CD4-positive, alpha-beta memory T cell (primary cell): ENCODE data around the gene SYT10. TPM values are rescaled to one million over a fixed set of nuclear protein-coding genes. Genes with fewer than 3 reads are reported as not detected.
A peak's percentile ranks its signal among the peaks of the same experiment; 100 is the strongest.

Source experiments
- CTCF ChIA-PET: fragments of 350-600 bp; sonication (Branson Sonifier 250); formaldehyde crosslinking; loops from one replicate; lab custom pipeline; 2021; ENCODE audit warnings: inconsistent platforms; ENCODE audit not compliant: partially characterized antibody; lab: Charles Lee
- POLR2A ChIA-PET: fragments of 350-600 bp; sonication (Branson Sonifier 250); formaldehyde crosslinking; loops from one replicate; lab custom pipeline; 2021; ENCODE audit not compliant: partially characterized antibody; lab: Charles Lee
- DNase-seq, 5 donors: peaks; one replicate each; pipeline versions ENCODE4 v3.0.0 to v3.0.0-alpha.2; 2020 to 2022; ENCODE audit warnings: mixed read lengths in 1 of 5
- H3K27ac ChIP-seq: one replicate; pipeline ENCODE4 v1.7.0; 2013; ENCODE audit warnings: low read depth, low read length
- H3K27me3 ChIP-seq: 2 replicates; pipeline ENCODE4 v1.7.0; 2013; ENCODE audit warnings: mild to moderate bottlenecking, low read length, moderate library complexity; ENCODE audit not compliant: insufficient read depth
- H3K36me3 ChIP-seq: 2 replicates; pipeline ENCODE4 v1.7.0; 2013; ENCODE audit warnings: mild to moderate bottlenecking, low read length, moderate library complexity; ENCODE audit not compliant: insufficient read depth
- H3K4me1 ChIP-seq: 2 replicates; pipeline ENCODE4 v1.7.0; 2013; ENCODE audit warnings: mild to moderate bottlenecking, low read length, moderate library complexity; ENCODE audit not compliant: insufficient read depth
- H3K4me3 ChIP-seq, 2 donors: one replicate each; pipeline ENCODE4 v1.7.0; 2013; ENCODE audit warnings: low read length in 2 of 2, mild to moderate bottlenecking in 1 of 2
- H3K9me3 ChIP-seq, 2 donors: one replicate each; pipeline ENCODE4 v1.7.0; 2013; ENCODE audit warnings: low read length in 2 of 2, control low read depth in 1 of 2; ENCODE audit not compliant: control insufficient read depth in 1 of 2
- H3K27ac Mint-ChIP-seq, 7 donors: one replicate each; pipeline ENCODE4 v1.8.0; 2020 to 2021; ENCODE audit warnings: mixed read lengths in 7 of 7, mild to moderate bottlenecking in 6 of 7, inconsistent platforms in 3 of 7, moderate library complexity in 3 of 7
- H3K27me3 Mint-ChIP-seq, 2 donors: one replicate each; pipeline ENCODE4 v1.8.0; 2020 to 2021; ENCODE audit warnings: mixed read lengths in 2 of 2
- H3K36me3 Mint-ChIP-seq, 2 donors: one replicate each; pipeline ENCODE4 v1.8.0; 2020 to 2021; ENCODE audit warnings: mixed read lengths in 2 of 2, inconsistent platforms in 1 of 2, mild to moderate bottlenecking in 1 of 2
- H3K4me1 Mint-ChIP-seq, 4 donors: one replicate each; pipeline ENCODE4 v1.8.0; 2020 to 2021; ENCODE audit warnings: mixed read lengths in 4 of 4, mild to moderate bottlenecking in 1 of 4
- H3K4me3 Mint-ChIP-seq, 8 donors: one replicate each; pipeline ENCODE4 v1.8.0; 2020 to 2021; ENCODE audit warnings: mixed read lengths in 8 of 8, mild to moderate bottlenecking in 7 of 8, moderate library complexity in 6 of 8, inconsistent platforms in 3 of 8
- H3K9me3 Mint-ChIP-seq, 8 donors: one replicate each; pipeline ENCODE4 v1.8.0; 2020 to 2021; ENCODE audit warnings: mixed read lengths in 8 of 8, mild to moderate bottlenecking in 5 of 8, inconsistent platforms in 3 of 8, moderate library complexity in 1 of 8
- intact Hi-C: fragments of 100-400 bp; cut with micrococcal nuclease; formaldehyde crosslinking; loops from one replicate; pipeline ENCODE4 v1.15.1; 2023
- polyA plus RNA-seq, 2 donors: library from polyadenylated mRNA; unstranded; fragments of 300-500 nt; fragmentation: Illumina TruSeq; gene quantifications; one replicate each; pipeline ENCODE4 v1.2.3, GENCODE V29; 2021
- total RNA-seq, 2 experiments: library from RNA; stranded (reverse); gene quantifications; one replicate each; pipeline ENCODE4 v1.2.3, GENCODE V29; 2021

Gene SYT10, protein sequence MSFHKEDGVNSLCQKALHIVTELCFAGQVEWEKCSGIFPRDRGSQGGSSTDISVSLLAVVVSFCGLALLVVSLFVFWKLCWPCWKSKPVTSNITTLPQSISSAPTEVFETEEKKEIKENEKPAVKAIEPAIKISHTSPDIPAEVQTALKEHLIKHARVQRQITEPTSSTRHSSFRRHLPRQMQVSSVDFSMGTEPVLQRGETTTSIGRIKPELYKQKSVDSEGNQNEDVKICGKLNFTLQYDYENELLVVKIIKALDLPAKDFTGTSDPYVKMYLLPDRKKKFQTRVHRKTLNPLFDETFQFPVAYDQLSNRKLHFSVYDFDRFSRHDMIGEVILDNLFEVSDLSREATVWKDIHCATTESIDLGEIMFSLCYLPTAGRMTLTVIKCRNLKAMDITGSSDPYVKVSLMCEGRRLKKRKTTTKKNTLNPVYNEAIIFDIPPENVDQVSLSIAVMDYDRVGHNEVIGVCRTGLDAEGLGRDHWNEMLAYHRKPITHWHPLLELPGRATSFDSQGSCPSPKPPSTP
- total RNA-seq (not detected), polyA plus RNA-seq (not detected)

DNA sequence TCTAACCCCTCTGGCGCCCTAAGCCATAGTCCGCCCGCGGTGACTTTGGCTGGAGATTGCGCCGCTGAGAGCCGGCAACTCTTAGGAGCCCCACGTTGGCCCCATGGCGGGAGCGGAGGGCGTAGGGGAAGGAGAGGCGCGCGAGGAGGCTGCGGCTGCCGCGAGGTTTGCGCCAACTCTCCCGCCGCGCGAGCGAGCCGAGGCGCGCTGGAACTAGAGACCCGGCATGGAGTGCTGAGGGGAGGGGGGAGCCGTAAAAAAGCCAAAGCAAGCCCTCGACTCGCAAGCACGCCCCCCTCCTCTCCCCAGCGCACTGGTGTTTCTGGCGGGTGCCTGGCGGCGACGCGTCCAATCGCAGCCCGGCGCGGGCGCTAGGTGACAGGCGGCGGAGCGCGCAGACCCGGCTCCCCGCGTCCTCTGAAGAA is at the start of gene SYT10:
Gene SYT10, minus strand, starts transcription at position 233 of the 425 bp plus-strand sequence. CDS start 297 bp downstream, outside the sequence.
- H3K9me3 Mint-ChIP-seq: peaks cover 0 to 4% (median 0%) of the 10 kb centered on the region in 8 donors
- ChIA-PET POLR2A (no interaction called here), CTCF (no interaction called here)
- intact Hi-C loops: no loop called here
- H3K27ac Mint-ChIP-seq: no peak within 1 kb of the TSS
- no peak within 1 kb of the TSS for H3K4me3 ChIP-seq
- no peaks in the 10 kb centered on the region for H3K4me1 ChIP-seq
- no peaks in the 10 kb centered on the region for H3K27me3 ChIP-seq
- peaks cover 0 to 14% (median 4%) of the 10 kb centered on the region in 4 donors for H3K4me1 Mint-ChIP-seq
- peaks cover 3 to 15% of the 10 kb centered on the region in 2 donors for H3K27me3 Mint-ChIP-seq
- DNase-seq: no peak
- H3K36me3 Mint-ChIP-seq: no peaks in the 10 kb centered on the region
- H3K4me3 Mint-ChIP-seq: peak within 1 kb of the TSS; percentile 30 to 77 (median 45)
- H3K36me3 ChIP-seq: no peaks in the 10 kb centered on the region
- H3K27ac ChIP-seq: no peak within 1 kb of the TSS
- no peaks in the 10 kb centered on the region for H3K9me3 ChIP-seq

DNA sequence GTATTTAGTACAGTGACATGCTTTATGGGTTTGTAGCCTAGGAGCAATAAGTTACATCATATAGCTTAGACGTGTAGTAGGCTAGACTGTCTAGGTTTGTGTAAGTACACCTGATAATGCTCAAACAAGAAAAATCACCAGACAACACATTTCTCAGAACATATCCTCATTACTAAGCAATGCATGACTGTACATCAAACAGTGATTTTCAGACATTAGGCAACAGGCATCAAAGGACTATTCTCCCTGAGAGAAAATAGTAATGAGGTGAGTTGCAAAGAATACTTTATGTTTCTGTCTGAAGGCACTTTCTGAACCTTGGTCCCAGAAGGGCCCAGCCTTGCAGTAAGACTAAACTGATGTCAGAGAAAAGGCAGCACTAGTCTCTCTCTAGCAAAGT is 48.4 kb upstream of the SYT10 start:
- Mint-ChIP-seq H3K27ac (no peak overlapping the region), H3K4me1 (no peaks in the 10 kb centered on the region), H3K36me3 (no peaks in the 10 kb centered on the region), H3K4me3 (no peak overlapping the region), H3K27me3 (no peaks in the 10 kb centered on the region), H3K9me3 (peaks cover 0 to 11% (median 4%) of the 10 kb centered on the region in 8 donors)
- Histone ChIP-seq H3K4me1 (no peaks in the 10 kb centered on the region), H3K27ac (no peak overlapping the region), H3K9me3 (no peaks in the 10 kb centered on the region), H3K36me3 (no peaks in the 10 kb centered on the region), H3K27me3 (no peaks in the 10 kb centered on the region), H3K4me3 (no peak overlapping the region)
- ChIA-PET POLR2A (no interaction called here), CTCF (no interaction called here)
- intact Hi-C loops: no loop called here
- no peak for DNase-seq

DNA sequence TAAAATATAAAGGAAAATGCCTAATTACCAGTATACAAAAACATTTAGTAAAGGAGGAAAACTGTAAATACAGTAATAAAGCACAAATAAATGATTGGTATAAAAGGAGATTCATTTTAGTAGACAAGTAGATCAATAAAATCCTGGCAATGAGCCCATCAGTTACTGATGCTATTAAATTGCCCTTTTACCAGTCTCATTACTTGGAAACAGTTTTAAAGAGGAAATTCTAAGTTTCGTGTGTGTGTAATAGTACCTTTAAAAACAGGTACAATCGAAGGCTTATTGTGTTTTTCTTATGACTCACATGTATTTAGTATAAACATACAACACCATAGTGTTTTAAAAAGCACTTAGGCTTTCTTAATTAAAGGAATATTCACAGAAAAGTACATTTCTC is 46.4 kb upstream of the SYT10 start:
- POLR2A ChIA-PET: no interaction called here
- Mint-ChIP-seq H3K27ac (no peak overlapping the region), H3K27me3 (no peaks in the 10 kb centered on the region), H3K4me3 (no peak overlapping the region), H3K36me3 (no peaks in the 10 kb centered on the region), H3K4me1 (no peaks in the 10 kb centered on the region), H3K9me3 (peaks cover 0 to 4% (median 1%) of the 10 kb centered on the region in 8 donors)
- CTCF ChIA-PET: no interaction called here
- Histone ChIP-seq H3K4me3 (no peak overlapping the region), H3K4me1 (no peaks in the 10 kb centered on the region), H3K27me3 (no peaks in the 10 kb centered on the region), H3K36me3 (no peaks in the 10 kb centered on the region), H3K9me3 (no peaks in the 10 kb centered on the region), H3K27ac (no peak overlapping the region)
- DNase-seq: no peak
- intact Hi-C loops: no loop called here

DNA sequence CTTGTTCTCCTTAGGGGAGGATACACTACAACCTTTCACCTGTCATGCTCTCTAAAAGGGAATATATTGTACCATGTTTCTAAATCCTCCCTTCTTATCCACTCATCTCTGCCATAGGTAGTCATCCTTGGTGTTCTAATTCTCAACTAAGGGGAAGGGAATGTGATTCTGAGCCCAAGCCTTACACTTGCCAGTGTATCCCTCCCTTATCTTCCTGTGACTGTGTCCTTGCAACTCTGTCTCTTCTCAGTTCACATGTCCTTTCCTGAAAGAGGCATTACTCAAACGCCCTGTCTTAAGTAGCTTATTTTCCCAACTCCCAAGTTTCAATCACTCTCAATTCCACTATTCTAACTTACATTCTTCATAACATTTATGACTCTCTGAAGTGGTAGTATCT is 44.5 kb upstream of the SYT10 start:
- POLR2A ChIA-PET: no interaction called here
- no peaks in the 10 kb centered on the region for H3K36me3 Mint-ChIP-seq
- DNase-seq: no peak
- intact Hi-C loops: no loop called here
- Histone ChIP-seq H3K4me1 (no peaks in the 10 kb centered on the region), H3K27ac (no peak overlapping the region), H3K36me3 (no peaks in the 10 kb centered on the region), H3K4me3 (no peak overlapping the region), H3K27me3 (no peaks in the 10 kb centered on the region), H3K9me3 (no peaks in the 10 kb centered on the region)
- H3K9me3 Mint-ChIP-seq: peaks cover 0 to 3% (median under 1%) of the 10 kb centered on the region in 8 donors
- H3K4me3 Mint-ChIP-seq: no peak overlapping the region
- no peaks in the 10 kb centered on the region for H3K4me1 Mint-ChIP-seq
- CTCF ChIA-PET: no interaction called here
- no peak overlapping the region for H3K27ac Mint-ChIP-seq
- no peaks in the 10 kb centered on the region for H3K27me3 Mint-ChIP-seq

DNA sequence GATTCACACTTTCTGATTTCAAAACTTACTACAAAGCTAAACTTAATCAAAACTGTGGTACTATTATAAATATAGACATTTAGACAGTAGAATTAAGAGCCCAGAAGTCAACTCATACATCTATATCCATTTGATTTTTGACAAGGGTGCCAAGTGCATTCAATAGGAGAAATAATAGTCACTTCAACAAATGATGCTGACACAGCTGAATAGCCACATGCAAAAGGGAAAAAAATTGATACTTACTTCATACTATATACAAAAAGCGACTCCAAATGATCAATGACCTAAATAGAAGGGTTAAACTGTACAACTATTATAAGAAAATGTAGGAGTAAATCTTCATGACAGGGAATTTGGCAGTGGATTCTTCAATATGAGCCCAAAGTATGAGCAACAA is 40.7 kb upstream of the SYT10 start:
- intact Hi-C loops: no loop called here
- H3K4me3 ChIP-seq: no peak overlapping the region
- no peaks in the 10 kb centered on the region for H3K36me3 Mint-ChIP-seq
- DNase-seq: no peak
- peaks cover 3 to 11% (median 6%) of the 10 kb centered on the region in 8 donors for H3K9me3 Mint-ChIP-seq
- no peaks in the 10 kb centered on the region for H3K4me1 ChIP-seq
- H3K4me3 Mint-ChIP-seq: no peak overlapping the region
- ChIA-PET POLR2A (no interaction called here), CTCF (no interaction called here)
- H3K9me3 ChIP-seq: no peaks in the 10 kb centered on the region
- H3K27ac ChIP-seq: no peak overlapping the region
- H3K27ac Mint-ChIP-seq: no peak overlapping the region
- H3K27me3 Mint-ChIP-seq: no peaks in the 10 kb centered on the region
- H3K27me3 ChIP-seq: no peaks in the 10 kb centered on the region
- H3K4me1 Mint-ChIP-seq: no peaks in the 10 kb centered on the region
- H3K36me3 ChIP-seq: no peaks in the 10 kb centered on the region

DNA sequence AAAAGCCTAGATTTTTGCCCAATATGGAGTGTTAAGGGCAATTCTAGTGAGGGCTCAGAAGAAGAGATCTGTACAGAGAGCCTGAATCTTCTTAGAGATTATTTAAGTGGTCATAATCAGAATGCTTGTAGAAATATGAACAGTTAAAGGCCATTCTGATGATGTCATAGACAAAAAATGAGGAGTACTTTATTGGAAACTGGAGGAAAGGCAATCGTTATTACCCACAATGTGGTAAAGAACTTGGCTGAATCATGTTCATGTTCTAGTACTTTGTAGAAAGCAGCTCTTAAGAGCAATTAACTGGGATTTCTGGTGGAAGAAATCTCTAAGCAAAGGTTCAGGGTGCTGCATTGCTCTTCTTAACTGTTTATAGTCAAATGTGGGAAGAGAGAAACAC is 36.4 kb upstream of the SYT10 start:
- no peak overlapping the region for H3K27ac ChIP-seq
- no peak overlapping the region for H3K27ac Mint-ChIP-seq
- H3K4me1 Mint-ChIP-seq: no peaks in the 10 kb centered on the region
- H3K36me3 ChIP-seq: no peaks in the 10 kb centered on the region
- H3K36me3 Mint-ChIP-seq: no peaks in the 10 kb centered on the region
- ChIA-PET POLR2A (no interaction called here), CTCF (no interaction called here)
- no peaks in the 10 kb centered on the region for H3K4me1 ChIP-seq
- H3K27me3 Mint-ChIP-seq: no peaks in the 10 kb centered on the region
- peaks cover 3 to 21% (median 10%) of the 10 kb centered on the region in 8 donors for H3K9me3 Mint-ChIP-seq
- peak overlapping the region in 1 of 8 donors; percentile 41 for H3K4me3 Mint-ChIP-seq
- H3K27me3 ChIP-seq: no peaks in the 10 kb centered on the region
- no peaks in the 10 kb centered on the region for H3K9me3 ChIP-seq
- DNase-seq: no peak
- H3K4me3 ChIP-seq: no peak overlapping the region
- intact Hi-C loops: no loop called here

DNA sequence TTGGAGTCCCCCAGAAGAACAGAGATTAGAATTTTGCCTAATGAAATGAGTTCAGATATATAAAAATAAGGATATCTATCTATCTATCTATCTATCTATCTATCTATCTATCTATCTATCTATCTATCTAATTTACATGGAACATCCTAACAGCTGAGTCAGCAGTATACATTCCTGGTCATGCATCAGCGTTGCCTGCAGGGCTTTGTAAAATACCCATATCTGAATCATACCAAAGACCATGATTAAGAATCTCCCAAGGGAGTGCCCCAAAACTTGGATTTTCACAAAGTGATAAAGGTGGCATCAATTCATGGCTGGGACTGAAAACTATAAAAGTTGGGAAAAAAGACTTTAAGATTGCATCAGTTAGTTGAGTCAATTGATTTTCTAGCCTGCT is 32.7 kb upstream of the SYT10 start:
- Mint-ChIP-seq H3K4me1 (no peaks in the 10 kb centered on the region), H3K27me3 (no peaks in the 10 kb centered on the region), H3K4me3 (no peak overlapping the region), H3K27ac (no peak overlapping the region), H3K36me3 (no peaks in the 10 kb centered on the region), H3K9me3 (peaks cover 0 to 20% (median 10%) of the 10 kb centered on the region in 8 donors)
- no peak for DNase-seq
- intact Hi-C loops: no loop called here
- no peaks in the 10 kb centered on the region for H3K36me3 ChIP-seq
- H3K4me3 ChIP-seq: no peak overlapping the region
- no peak overlapping the region for H3K27ac ChIP-seq
- POLR2A ChIA-PET: no interaction called here
- no peaks in the 10 kb centered on the region for H3K27me3 ChIP-seq
- no peaks in the 10 kb centered on the region for H3K9me3 ChIP-seq
- no peaks in the 10 kb centered on the region for H3K4me1 ChIP-seq
- CTCF ChIA-PET: no interaction called here
